ENCODE results near the gene RPS5.

The RPS5 gene

GRCh38 chr19:58386576-58387337, at the start of gene RPS5:
Gene RPS5 (plus strand): TSS chr19:58387269. CDS start chr19:58388138, 869 bp downstream.
- TF ChIP-seq CTCF (IDR thresholded peaks at IDR 0.05): no peak

GRCh38 chr19:58338336-58338735, 48.7 kb upstream of the RPS5 start:
- TF ChIP-seq CTCF (IDR thresholded peaks at IDR 0.05): no peak

- TF ChIP-seq CTCF (IDR thresholded peaks at IDR 0.05): no peak
Observed at GRCh38 chr19:58338825-58339558, 48.1 kb upstream of the RPS5 start.

GRCh38 chr19:58345558-58345957, 41.5 kb upstream of the RPS5 start:
- TF ChIP-seq CTCF (IDR thresholded peaks at IDR 0.05): no peak

GRCh38 chr19:58346961-58347929, 39.8 kb upstream of the RPS5 start:
- no peak for TF ChIP-seq CTCF (IDR thresholded peaks at IDR 0.05)

GRCh38 chr19:58349590-58349989, 37.5 kb upstream of the RPS5 start:
- no peak for TF ChIP-seq CTCF (IDR thresholded peaks at IDR 0.05)
